Dermis blood vessel endothelial cell (primary cell): ENCODE measurements around the gene ZAP70. TPM values are rescaled to one million over a fixed set of nuclear protein-coding genes. Genes with fewer than 3 reads are reported as not detected.
A peak's percentile ranks its signal among the peaks of the same experiment; 100 is the strongest.

Experiments
- DNase-seq: peaks from one replicate; pipeline ENCODE4 v3.0.0; 2010
- total RNA-seq: library from RNA; depleted of rRNA; stranded (reverse); fragments of >200 nt; gene quantifications from 2 replicates; pipeline ENCODE4 v1.2.3, GENCODE V29; 2014

ZAP70 gene
- total RNA-seq, 1 donor from 2014 or later = not detected

DNA sequence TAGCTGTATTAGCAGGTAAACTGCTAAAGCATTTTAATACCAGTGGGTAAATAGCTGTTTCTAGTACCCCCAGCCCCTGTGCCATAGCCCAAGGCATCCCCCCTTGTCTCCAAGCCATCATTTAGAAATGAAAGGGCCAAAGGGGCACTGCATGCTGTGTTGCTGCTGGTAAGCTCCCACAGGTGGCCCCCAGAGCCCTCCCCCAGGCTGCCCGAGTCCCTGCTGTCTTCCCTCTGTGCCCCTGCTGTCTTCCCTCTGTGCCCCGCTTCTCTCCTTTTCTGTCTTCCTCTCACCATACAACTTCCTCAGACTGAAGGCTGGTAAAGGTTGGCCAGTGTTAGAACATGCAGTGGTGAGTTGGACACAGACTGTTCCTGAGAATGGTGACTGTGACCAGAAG, 42.1 kb downstream of the ZAP70 start:
- no peak for DNase-seq

DNA sequence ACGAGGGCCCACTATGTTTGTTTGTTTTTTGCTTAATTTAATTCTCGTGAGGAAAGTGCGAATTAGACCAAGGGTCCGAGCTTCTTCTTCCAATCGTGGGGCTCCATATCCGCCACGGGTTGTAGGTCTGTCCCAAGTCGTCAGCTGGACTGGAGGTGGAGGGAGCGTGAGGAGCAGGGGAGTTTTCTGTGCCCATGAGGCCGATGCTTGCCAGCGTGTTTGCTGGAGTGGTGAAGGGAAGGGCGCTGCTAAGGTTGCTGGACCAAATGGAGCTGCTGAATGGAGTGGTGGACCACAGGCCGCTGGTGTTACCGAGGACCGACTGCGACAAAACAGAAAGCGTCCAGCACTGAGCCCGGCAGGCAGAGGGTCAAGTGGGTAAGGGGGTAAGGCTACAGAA, 43.7 kb downstream of the ZAP70 start:
- no peak for DNase-seq

DNA sequence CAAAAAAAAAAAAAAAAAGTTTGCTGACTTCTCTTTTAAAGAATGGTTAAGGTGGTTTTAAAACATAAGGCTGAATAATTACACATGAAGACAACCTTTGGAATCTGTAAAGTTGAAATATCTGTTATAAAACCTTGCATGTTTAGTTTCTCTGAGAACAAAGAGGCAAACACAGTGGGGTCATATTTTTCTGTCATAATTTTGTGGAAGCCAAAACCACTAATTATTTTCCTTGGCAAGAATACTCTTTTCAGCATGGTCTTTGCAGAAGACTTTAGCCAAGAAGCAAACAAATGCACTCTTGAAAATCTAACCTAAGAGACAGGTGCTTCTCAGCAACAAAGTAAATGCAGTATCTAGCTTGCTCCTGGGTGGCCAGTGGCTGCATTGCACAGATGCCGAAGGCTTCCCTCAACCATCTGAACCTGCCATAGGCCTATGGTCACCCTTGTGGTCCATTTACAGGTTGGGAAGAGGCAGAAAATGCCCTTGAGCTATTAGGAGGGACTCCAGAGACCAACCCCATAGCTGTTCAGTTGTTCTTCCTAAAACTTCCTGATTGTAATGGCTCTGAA, 44.8 kb downstream of the ZAP70 start:
- DNase-seq = no peak

DNA sequence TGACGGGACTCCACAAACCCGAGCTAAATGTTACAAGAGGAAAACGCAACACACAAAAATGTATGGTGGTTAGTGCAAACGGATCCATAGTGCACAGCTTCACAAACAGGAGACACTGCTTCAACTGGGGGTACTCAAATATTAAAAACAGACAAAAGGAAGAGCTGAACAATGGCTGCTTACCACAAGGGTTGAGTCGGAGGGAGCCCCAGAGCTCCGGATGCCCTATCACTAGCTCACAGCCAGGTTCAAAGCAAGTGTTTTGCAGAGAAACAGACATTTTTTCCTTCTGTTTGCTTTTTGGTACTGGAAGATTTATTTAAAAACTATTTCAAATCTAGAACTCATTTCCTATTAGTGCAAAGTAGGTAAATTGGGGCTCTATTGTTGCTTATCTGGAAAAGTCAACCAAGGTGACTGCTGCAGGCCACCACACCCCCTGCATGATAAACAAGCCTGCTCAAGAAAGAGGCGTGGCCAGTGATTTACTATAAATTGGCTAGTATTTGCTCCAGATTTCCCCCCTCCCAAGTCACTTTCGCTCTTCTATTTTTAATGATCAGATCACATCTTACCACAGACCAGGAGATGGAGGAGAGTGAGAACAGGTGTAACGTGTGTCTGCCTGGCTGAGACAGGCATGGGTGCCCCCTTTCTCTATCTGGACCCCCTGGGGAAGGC, 46.5 kb downstream of the ZAP70 start:
- no peak for DNase-seq

DNA sequence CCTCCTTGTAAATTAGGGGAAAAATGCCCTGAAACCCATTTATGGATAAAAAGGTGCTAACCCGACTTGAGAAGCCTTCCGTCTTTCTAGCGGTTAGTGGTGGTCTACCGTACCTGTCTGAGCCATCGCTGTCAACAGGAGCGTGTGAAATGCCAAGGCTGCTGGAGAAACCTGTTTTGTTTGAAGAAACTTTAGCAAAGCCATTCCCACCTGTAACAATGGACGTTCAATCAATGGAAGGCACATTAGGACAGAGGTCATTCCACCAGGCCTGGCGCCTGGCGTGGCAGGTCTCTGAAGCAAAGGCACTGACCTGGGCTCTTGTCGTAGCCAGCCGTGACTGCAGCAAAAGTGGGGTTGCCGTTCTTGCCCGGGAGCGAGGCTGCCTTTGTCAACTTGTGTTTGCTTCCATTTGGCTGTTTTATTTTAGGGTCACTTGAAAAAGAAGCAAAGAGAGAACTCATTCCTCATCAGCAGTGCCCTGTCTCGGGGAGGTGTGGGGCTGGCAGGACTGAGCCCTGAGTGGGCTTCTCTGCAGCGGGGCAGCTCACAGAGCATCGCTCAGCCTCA, 47.2 kb downstream of the ZAP70 start:
- no peak for DNase-seq

DNA sequence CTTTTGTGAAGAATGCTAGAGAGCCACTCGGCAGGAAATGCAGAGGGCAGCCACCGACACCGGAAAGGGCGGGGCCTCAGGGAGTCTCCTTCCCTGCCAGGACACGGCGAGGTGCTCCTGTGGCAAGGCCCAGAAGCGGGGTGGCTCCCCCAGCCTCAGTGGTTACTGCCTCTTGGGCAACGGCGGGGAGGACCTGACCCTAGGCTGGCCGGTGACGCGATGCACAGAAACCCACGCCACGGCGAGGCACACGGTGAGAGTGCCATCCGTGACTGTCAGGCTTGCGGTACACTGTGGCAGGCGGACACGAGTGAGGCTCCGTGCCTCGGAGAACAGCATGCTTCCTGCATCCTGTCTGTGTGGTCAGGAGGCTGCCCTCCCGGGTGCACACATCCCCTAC, 47.8 kb downstream of the ZAP70 start:
- no peak for DNase-seq

DNA sequence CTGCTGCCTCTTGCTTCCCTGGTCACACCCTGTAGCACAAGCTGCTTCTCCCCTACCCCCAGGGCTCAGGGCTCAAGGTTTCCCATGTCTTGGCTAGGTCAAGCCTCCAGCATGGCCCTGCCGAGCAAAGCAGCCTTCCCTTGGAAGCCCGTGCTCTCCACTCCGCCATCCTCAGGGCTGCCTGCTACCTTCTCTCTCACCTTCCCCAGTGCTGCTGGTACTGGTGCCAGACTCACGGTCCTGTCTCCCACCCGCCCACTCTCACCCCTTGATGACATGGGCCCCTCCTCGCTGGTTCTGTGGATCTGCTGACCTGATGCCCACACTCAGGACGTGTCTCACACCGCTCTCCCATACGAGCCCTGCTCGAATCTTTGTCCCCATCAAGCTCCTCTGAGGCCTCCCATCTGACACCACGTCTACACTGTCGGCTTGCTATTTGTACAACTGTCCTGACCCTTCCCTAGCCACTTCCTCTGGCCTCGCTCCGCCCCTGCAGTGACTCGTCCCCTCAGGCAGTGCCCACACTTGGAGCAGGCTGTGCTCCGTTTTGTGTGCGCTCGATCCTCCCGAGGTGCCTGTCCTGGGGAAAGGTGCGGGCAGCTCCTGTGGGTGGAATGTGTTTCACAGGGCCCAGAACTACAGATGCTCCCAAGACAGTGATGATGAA, 49.9 kb downstream of the ZAP70 start:
- no peak for DNase-seq

DNA sequence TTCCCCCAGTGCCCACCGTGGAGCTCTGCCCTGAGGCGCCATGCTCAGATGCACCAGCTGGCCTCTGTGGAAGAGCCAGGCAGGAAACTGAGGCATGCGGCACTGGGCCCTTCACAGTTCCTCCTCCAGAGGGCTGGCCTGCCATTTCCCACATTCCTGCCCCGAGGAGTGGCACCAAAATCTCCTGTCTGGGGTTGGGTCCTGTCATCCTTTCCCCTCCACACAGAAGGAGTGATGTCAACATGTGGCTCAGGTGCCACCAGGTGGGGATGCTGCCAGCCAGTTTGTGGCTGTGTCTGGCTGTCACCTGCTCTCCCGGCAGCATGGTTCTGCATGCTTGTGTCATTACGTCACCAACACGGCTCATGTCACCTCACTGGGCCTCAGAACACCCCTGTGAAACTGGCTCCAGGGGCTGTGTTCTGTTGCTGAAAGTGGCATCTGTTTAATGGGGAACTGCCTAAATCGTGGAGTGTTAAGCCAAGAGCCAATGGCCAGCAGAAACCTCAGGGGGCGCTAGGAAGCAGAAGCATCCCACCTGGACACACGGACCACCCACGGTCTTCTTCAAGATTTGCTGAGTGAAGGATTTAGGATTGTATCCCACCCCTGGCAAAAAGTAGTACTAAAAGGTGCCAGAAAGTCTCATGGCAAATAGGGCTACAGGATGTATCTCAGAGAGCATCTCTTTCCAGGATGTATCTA, 51.3 kb downstream of the ZAP70 start:
- no peak for DNase-seq

DNA sequence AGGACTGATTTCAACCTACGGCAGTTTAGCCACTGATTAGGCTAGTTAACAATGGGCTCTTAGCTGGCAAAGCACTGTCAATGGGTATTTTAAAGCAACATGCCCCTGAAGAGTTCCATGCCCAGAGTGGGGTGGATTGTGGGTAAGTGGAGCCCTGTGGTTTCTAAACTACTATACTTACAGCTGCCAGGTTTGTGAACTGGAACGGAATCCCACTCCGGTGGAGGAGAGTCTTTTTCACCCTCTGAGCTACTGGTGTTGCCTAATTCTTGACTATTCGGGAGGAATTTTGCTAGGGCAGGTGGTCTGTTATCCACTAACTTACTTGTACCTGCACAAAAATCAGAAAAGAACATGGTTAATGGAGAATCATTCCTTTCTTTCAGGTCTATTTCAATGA, 52.6 kb downstream of the ZAP70 start:
- no peak for DNase-seq

DNA sequence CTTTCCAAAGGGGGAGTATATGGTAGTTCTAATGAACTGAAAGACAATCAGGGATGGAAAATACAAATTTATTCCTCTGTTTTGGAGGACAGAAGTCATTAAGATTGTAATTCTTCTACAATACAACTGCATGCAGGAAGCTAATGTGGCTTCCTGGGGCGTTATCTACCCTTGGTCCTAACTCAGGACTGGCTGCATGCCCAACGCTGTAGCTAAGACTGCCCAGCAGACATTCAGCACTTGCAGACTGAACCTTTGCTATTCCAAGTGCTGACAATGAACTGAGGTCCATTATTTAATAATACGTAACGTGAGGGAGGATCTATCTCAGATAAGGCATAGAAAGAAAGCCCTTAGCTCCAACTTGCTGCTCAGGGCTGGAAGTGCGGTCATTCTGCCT, 53.2 kb downstream of the ZAP70 start:
- DNase-seq = peak; percentile 13

DNA sequence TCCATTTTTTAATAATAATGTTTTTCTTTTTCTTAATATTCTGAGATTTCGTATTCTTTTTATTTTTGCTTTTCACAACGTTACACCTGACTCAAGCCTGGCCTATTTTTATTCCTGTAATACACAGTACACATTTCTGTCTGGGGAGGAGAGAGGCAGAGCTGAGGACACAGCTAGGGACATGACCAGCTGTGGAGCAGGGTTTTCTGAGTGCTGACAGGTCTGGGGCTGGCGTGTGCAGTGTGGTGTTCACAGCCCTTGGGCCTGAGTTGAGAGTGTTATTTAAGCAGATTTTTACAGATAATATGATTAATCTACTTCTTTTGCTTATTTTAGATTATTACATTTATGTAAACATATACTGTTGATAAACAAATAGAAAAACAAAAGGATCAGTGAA, 55.9 kb downstream of the ZAP70 start:
- DNase-seq = no peak

DNA sequence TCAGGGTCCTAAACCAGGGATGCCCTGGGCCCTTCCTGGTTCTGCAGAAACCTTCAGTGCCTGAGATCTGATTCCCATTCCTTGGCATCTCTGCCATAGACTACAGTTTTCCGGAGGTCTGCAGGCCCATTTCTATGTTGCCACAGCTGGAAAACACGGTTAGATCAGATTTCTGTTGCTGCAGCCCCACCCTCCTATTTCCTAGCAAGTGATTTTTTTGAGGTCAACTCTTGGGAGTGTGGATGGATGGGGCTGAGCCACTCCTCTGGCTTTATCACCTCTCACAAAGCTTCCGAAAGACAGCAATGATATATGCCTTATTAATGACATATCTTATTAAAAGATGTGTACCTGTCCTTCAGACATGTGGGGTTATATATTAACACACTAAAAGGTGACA, 56.3 kb downstream of the ZAP70 start:
- no peak for DNase-seq

DNA sequence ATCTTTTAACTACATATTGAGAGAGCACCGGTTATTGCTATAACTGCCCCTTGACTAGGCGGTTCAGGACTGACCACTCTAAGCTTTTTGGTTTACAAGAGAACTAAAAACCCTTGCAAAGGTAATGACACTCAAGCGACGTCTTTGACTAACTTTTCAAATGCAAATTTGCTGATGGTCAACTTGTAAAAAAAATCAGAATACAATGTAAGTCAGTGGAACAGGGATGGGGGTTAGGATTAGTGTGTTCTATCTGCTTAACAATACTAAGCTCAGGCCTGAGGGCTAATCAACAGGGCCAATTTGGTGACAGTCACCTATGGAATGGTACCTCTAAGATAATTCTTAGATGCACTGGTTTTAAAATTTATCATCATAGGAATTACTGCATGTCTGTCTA, 57.1 kb downstream of the ZAP70 start:
- DNase-seq = no peak

DNA sequence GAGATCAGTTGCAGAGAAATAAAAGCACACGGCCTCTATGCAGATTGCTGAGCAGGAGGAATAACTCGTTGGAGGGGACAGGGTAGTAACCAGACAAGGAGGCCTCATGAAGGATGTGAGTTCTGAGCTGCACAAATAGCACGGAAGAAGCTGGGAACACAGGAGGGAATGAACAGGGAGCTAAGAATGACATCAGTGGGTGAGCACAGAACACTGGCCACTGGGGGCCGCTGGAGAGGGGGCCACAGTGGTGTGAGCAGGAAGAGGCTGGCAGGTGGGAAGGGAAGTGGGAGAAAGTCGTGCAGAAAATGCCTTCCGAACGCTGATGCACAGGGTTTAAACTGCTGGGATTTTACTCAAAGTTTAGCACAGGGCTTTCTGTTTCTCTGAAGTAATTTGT, 61.0 kb downstream of the ZAP70 start:
- DNase-seq = peak; percentile 53

DNA sequence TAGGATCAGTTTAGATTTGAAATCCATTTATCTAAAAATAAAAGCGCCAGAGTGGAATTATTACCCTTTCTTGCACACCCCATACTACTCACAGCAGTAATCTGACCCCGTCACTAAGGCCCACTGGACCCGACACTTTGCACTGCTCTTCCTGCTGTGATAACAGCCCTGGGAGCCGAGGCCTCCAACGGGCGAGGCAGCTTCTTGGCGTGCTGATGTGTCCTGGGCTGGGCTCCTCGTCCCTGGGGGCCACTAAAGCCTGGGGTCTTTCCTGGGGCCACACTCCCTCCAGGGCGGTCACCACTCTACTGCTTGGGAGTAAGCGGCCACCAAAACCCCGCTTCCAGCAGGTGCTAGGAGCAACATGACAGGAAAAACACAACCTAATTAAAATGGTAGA, 61.7 kb downstream of the ZAP70 start:
- DNase-seq = no peak

DNA sequence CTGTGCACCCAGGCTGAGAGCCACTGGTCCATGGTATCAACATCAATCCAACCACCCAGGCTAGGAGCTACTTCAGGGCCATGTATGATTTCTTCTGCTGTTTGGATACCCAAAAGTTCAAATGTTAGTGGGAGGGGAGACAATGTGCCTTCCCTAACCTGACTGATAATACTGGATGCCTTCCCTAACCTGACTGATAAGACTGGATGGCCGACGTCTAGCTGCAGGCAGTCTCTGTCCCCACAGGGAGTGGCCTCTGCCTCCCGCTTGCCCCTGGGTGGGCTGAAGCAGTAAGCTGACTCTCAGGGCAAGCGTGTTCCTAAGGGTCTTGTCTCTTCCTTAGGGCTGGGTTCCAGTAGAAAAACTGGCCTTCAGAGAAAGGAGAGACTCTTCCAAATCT, 65.8 kb downstream of the ZAP70 start:
- DNase-seq = no peak

DNA sequence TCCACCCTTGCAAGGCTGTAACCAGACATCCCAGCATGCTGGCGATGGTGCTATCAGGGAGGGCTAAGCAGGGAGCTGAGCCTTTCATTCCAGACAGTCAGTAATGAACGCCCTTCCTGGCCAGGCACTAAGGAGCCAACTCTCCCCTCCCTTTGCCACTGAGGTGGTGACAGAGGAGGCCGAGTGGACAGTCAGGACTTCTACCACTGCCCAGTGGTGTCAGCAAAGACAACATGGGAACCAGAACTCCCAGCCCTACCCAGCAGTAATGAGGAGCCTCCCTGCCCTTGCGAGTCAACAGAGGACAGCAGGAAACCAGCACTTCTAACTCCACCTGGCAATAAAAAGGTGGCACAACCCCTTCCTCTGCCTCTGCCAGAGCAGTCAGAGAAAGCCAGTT, 68.6 kb downstream of the ZAP70 start:
- DNase-seq = no peak

DNA sequence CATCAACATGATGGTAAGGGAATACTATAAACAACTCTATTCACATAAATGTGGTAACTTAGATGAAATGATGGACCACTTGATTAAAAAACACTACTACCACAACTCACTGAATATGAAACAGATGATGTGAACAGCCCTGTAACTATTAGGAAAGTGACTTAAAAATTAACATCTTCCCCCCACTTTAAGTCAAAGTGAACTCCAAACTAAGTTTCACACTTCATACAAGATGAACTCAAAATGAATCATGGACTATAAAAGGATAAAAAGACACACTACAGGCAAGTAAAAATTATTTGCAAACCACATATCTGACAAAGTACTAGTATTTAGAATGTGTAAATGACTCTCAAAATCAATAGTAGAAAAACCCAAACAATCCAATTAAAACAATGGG, 71.6 kb downstream of the ZAP70 start:
- DNase-seq = no peak

DNA sequence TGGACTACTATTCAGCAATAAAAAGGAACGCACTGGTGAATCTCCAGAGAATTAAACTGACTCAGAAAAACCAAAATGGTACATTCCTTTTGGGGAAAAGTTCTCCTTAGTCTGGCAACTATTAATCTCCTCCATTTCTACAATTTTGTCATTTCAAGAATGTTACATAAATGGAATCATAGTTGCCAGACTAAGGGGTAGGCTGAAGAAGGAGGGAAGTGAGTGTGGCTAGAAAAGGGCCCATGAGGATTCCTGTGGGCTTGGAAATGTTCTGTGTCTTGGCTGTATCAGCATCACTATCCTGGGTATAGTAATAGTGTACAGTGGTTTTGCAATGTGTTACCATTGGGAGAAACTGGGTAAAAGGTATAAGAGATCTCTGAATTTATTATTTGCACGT, 72.4 kb downstream of the ZAP70 start:
- DNase-seq = no peak

DNA sequence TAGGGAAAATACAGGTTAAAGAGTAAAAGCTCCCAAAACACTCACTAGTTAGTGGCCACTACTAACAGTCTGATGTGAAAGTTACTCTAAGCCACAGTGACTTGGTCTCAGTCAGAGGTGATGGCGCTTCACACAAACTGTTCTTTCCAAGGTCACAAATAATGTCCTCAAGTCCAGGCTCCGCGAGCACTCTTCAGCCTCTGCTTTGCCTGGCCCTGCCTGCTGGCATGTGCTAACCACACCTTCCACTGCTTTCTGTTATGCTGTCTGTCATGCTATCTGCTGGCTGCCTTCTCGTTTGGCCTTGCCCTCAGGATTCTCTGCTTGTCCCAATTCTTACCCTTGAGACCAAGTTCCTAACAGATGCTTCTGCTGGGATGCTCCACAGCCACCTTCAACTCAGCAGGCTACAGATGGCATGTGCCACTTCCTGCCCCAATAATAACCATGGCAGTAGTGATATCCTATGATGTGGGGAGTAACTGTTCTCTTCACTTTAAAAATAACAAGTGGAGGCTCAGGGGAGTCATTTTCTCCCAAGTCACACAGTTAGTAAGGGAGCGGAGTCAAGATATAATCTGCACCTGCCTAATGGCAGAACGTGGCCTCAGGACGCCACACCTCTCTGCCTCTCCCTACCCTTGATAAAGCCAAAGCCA, 75.7 kb downstream of the ZAP70 start:
- DNase-seq = no peak
